T-cell (primary cell): ENCODE data around the gene KDM2B. TPM values are rescaled to one million over a fixed set of nuclear protein-coding genes. Genes with fewer than 3 reads are reported as not detected.
A peak's percentile ranks its signal among the peaks of the same experiment; 100 is the strongest.

Experiments used
- ATAC-seq, 4 experiments: fragments of 200-7000 bp in 3 of 4; fragments of 150-1000 bp in 1 of 4; cut with Tn5 transposase; replicated peaks in 1 of 4; 1 replicate in 3 of 4; 2 replicates in 1 of 4; pipeline ENCODE4 v1.10.0; 2021; ENCODE audit warnings: moderate library complexity in 3 of 4, mild to moderate bottlenecking in 2 of 4, moderate number of reproducible peaks in 1 of 4
- CTCF ChIA-PET, 2 donors: fragments of 300-600 bp; sonication (Branson Sonifier 250); formaldehyde crosslinking; loops; one replicate each; lab custom pipeline; 2022; ENCODE audit warnings: antibody characterized with exemption in 2 of 2; lab: Charles Lee
- POLR2A ChIA-PET, 2 donors: fragments of 300-600 bp; sonication (Branson Sonifier 250); formaldehyde crosslinking; loops; one replicate each; lab custom pipeline; 2022; ENCODE audit warnings: antibody characterized with exemption in 2 of 2; lab: Charles Lee
- DNase-seq, 35 experiments: peaks; one replicate each; pipeline versions ENCODE4 v3.0.0 to v3.0.0-alpha.2; 2013 to 2023
- H3K27ac ChIP-seq: one replicate; pipeline ENCODE4 v1.5.1; 2013; ENCODE audit warnings: low read length
- H3K27me3 ChIP-seq, 2 experiments: replicated peaks in 1 of 2; 1 replicate in 1 of 2; 2 replicates in 1 of 2; pipeline versions ENCODE4 v1.6.1 to v1.7.0; 2013; ENCODE audit warnings: low read length in 1 of 2, mixed read lengths in 1 of 2; ENCODE audit not compliant: control insufficient read depth in 2 of 2, insufficient read depth in 2 of 2; ENCODE audit errors: extremely low read depth in 1 of 2
- H3K36me3 ChIP-seq, 2 donors: 1 replicate in 1 of 2; 2 replicates in 1 of 2; pipeline versions ENCODE4 v1.6.1 to v1.7.0; 2013; ENCODE audit warnings: low read length in 1 of 2; ENCODE audit not compliant: control insufficient read depth in 2 of 2, insufficient read depth in 1 of 2; ENCODE audit errors: extremely low read depth in 1 of 2
- H3K4me1 ChIP-seq, 2 experiments: 1 replicate in 1 of 2; 2 replicates in 1 of 2; pipeline versions ENCODE4 v1.6.1 to v1.7.0; 2013; ENCODE audit warnings: low read length in 2 of 2, mixed read lengths in 1 of 2; ENCODE audit not compliant: insufficient read depth in 2 of 2, control insufficient read depth in 1 of 2; ENCODE audit errors: extremely low read depth in 1 of 2
- H3K4me3 ChIP-seq, 2 donors: 1 replicate in 1 of 2; 2 replicates in 1 of 2; pipeline versions ENCODE4 v1.5.1 to v1.7.0; 2013; ENCODE audit warnings: mild to moderate bottlenecking in 2 of 2, low read length in 1 of 2, moderate library complexity in 1 of 2; ENCODE audit not compliant: control insufficient read depth in 1 of 2; ENCODE audit errors: extremely low read depth in 1 of 2
- H3K9me3 ChIP-seq: 2 replicates; pipeline ENCODE4 v1.7.0; 2013
- H3K27ac Mint-ChIP-seq, 2 donors: one replicate each; pipeline ENCODE4 v1.8.0; 2020 to 2021; ENCODE audit warnings: mild to moderate bottlenecking in 2 of 2, mixed read lengths in 2 of 2
- H3K27me3 Mint-ChIP-seq, 2 donors: one replicate each; pipeline ENCODE4 v1.8.0; 2021 to 2022; ENCODE audit warnings: mixed read lengths in 2 of 2
- H3K36me3 Mint-ChIP-seq: one replicate; pipeline ENCODE4 v1.8.0; 2021; ENCODE audit warnings: mixed read lengths
- H3K4me1 Mint-ChIP-seq, 3 donors: one replicate each; pipeline ENCODE4 v1.8.0; 2020 to 2022; ENCODE audit warnings: mixed read lengths in 3 of 3, mild to moderate bottlenecking in 1 of 3
- H3K4me3 Mint-ChIP-seq, 3 donors: one replicate each; pipeline ENCODE4 v1.8.0; 2020 to 2022; ENCODE audit warnings: mild to moderate bottlenecking in 3 of 3, mixed read lengths in 3 of 3, moderate library complexity in 3 of 3
- H3K9me3 Mint-ChIP-seq, 3 donors: one replicate each; pipeline ENCODE4 v1.8.0; 2020 to 2022; ENCODE audit warnings: mixed read lengths in 3 of 3
- WGBS: methylation state at CpG from one replicate; pipeline ENCODE4 v1.1.5; 2013; ENCODE audit warnings: missing lambda C conversion rate; ENCODE audit not compliant: insufficient coverage; 5-methylcytosine and 5-hydroxymethylcytosine counted together
- total RNA-seq, 35 experiments: library from RNA in 6 of 35; stranded (reverse) in 6 of 35; fragments of 120-200 nt in 1 of 35; gene quantifications; one replicate each; pipeline versions ENCODE4 v1.2.1 to v1.2.4 and lab custom pipeline; 2013 to 2026

The KDM2B gene
- total RNA-seq, 5 donors from 2014 or later (not counting 1 experiment from before 2014, with no cell fraction given) = 74.1 to 102 (median 95.8) TPM

DNA sequence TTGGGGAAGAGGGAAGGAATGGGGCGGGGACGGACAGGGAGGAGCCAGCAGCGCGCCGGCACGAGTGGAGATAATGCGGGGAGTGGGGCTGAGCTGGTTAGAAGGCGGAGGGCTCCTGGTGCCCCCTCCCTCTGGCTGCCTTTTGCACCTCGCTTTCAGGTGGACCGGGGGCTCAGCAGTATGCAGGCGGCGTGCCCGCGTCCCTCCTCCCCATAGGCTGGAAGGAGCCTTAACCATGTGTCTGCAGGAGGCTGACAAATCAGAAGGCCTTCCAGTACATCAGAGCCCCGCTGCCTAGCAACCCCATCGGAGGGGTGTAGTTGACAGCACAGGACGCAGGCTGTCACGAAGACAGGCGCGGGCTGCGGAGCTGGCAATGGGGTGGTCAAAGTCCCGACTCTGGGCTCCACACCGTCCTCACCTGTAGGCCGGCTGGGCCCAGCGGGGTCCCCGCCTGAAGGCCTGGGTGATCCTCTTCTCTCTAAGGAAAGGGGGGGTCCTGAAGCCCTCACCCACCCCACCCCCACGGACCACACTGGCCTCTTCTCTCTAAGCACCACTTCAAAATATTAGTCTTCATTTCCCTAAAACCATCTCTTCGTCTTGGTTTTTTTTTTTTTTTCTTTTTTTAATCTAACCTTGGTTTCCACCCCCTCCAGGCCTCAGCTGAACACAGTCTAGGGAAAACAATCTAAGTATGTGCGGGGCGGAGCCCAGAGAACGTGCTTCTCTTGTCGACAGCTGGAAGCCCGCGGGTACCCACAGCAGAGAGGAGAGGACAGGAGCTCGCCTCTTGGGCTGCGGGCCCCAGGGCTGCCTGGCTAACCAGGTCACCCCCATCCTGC lies 44.5 kb downstream of the KDM2B start:
- no peaks in the 10 kb centered on the region for H3K9me3 Mint-ChIP-seq
- H3K27me3 ChIP-seq = no peaks in the 10 kb centered on the region
- H3K4me1 ChIP-seq = peaks cover 4 to 62% of the 10 kb centered on the region in 2 experiments
- H3K36me3 Mint-ChIP-seq = peaks cover 14% of the 10 kb centered on the region
- H3K4me1 Mint-ChIP-seq = peaks cover 48 to 61% (median 48%) of the 10 kb centered on the region in 3 donors
- H3K27ac ChIP-seq = peak overlapping the region; percentile 94
- ChIA-PET POLR2A (interaction anchor here (0.6 to 0.9 kb wide), 3 partner anchors 43 to 1653 kb away, joined by 3 to 11 read pairs (median 6); partner anchors contain the start of gene RHOF (in 1 of the 2)), CTCF (interaction anchor here in 1 of 2 donors (0.6 to 1.5 kb wide), 4 partner anchors 16 to 136 kb away, joined by 3 to 5 read pairs (median 4); no protein-coding TSS in a partner anchor)
- ATAC-seq (peak; percentile 57 to 66 (median 63)), DNase-seq (peak; percentile 38 to 83 (median 70))
- 40% methylated on average over 17 of the region's 36 CpGs for WGBS
- peak overlapping the region; percentile 76 to 84 (median 78) for H3K4me3 Mint-ChIP-seq
- peaks cover 0 to 18% of the 10 kb centered on the region in 2 donors for H3K36me3 ChIP-seq
- peak overlapping the region; percentile 96 to 97 for H3K27ac Mint-ChIP-seq
- no peaks in the 10 kb centered on the region for H3K9me3 ChIP-seq
- H3K27me3 Mint-ChIP-seq = no peaks in the 10 kb centered on the region
- H3K4me3 ChIP-seq = peak overlapping the region; percentile 41 to 68

DNA sequence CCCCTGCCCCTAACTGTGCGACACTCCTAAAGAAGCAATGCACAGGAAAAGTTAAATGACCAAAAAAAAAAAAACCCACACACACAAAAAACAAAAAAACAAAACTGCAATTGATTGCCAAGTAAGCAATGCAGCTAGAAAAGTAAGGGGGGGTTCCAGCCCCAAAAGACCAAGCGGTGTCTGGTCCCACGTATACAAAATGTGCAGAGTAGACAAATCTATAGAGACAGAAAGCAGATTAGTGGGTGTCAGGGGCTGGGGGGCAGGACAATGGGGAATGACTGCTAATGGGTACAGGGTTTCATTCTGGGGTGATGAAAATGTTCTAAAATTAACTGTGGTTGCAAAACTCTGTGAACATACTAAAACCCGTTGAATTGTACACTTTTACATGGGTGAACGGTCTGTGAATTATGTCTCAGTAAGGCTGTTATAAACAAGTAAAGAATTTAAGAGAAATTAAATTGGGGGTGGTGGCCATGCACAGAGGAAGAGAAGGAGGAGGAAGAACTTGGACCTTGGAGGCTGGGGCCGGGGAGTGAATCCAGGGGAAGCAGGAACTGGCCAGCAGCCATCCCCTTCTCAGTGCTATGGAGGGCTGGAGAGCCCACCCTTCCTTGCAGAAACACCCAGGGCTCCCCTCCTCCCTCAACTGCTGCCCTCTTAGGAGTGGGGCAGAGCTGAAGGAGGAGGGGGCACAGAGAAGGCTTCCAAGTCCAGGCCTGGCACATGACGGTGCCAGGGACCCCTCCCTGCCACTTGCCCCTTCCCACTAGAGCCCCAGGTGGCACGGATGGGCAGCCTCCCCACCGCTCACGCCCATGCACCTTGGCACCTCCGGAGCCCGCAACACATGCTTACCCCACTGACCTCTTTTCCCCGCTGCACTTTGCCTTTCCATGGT lies 45.4 kb downstream of the KDM2B start:
- DNase-seq (peak in 1 of 35 experiments; percentile 35), ATAC-seq (no peak)
- Mint-ChIP-seq H3K4me3 (peak overlapping the region; percentile 76 to 84 (median 78)), H3K27ac (peak overlapping the region; percentile 96 to 97), H3K9me3 (no peaks in the 10 kb centered on the region), H3K27me3 (no peaks in the 10 kb centered on the region), H3K36me3 (peaks cover 20% of the 10 kb centered on the region), H3K4me1 (peaks cover 57 to 69% (median 57%) of the 10 kb centered on the region in 3 donors)
- no peaks in the 10 kb centered on the region for H3K9me3 ChIP-seq
- H3K4me1 ChIP-seq = peaks cover 11 to 71% of the 10 kb centered on the region in 2 experiments
- WGBS = 43% methylated on average over 2 of the region's 13 CpGs
- H3K27ac ChIP-seq = peak overlapping the region; percentile 94
- H3K36me3 ChIP-seq = peaks cover 0 to 18% of the 10 kb centered on the region in 2 donors
- H3K27me3 ChIP-seq = no peaks in the 10 kb centered on the region
- ChIA-PET CTCF (no interaction called here), POLR2A (interaction anchor here (0.6 to 0.7 kb wide), 3 partner anchors 17 to 46 kb away, joined by 3 to 5 read pairs (median 4); partner anchors contain the start of gene KDM2B (in 1 of the 2))
- no peak overlapping the region for H3K4me3 ChIP-seq

DNA sequence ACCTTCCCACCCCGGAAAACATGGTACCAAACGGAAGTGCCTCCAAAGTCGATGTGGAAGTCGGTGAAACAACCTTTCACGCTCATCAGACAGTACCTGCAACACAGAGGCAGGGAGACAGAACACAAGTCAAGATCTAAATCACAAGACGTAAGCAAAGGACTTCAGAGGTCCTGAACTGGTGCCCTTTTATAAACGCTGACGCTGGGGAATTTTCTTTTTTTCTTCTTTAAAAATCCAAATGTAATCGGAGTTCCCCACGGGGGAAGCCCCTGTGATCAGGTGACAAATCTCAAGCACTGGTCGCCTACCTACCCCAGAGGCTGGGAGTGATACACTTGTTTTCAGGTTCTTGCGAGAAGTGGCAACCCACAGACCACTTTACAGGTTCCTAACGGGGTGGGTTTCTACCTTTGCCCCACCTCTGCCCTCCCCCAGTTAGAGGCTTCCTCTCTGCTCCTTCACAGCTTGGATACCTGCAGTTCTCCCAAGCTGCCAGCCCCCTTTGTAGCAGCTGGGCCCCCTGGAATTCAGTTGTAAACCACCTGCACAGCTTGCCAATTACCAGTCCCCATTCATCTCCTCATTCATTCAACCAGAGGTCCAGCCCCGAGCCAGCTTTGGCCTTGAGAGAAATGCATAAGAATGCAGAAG lies 46.2 kb downstream of the KDM2B start:
- H3K4me1 ChIP-seq = peaks cover 11 to 72% of the 10 kb centered on the region in 2 experiments
- H3K4me1 Mint-ChIP-seq = peaks cover 57 to 70% (median 61%) of the 10 kb centered on the region in 3 donors
- H3K36me3 ChIP-seq = peaks cover 0 to 15% of the 10 kb centered on the region in 2 donors
- CTCF ChIA-PET = no interaction called here
- DNase-seq = peak in 34 of 35 experiments; percentile 31 to 90 (median 72)
- H3K36me3 Mint-ChIP-seq = peaks cover 21% of the 10 kb centered on the region
- no peaks in the 10 kb centered on the region for H3K27me3 Mint-ChIP-seq
- WGBS = 25% methylated on average over 11 of the region's 14 CpGs
- H3K9me3 Mint-ChIP-seq = no peaks in the 10 kb centered on the region
- H3K4me3 Mint-ChIP-seq = peak overlapping the region; percentile 45 to 84 (median 45)
- peak overlapping the region; percentile 94 for H3K27ac ChIP-seq
- H3K27ac Mint-ChIP-seq = peak overlapping the region; percentile 96 to 97
- no peaks in the 10 kb centered on the region for H3K27me3 ChIP-seq
- no peak overlapping the region for H3K4me3 ChIP-seq
- ATAC-seq = peak; percentile 7 to 71 (median 19)
- POLR2A ChIA-PET = interaction anchor here in 1 of 2 donors (0.7 kb wide), 1 partner anchor 33 kb away, joined by 5 read pairs; no protein-coding TSS in a partner anchor
- H3K9me3 ChIP-seq = no peaks in the 10 kb centered on the region

- no peaks in the 10 kb centered on the region for H3K9me3 Mint-ChIP-seq
- ChIA-PET CTCF (no interaction called here), POLR2A (interaction anchor here in 1 of 2 donors (0.7 kb wide), 1 partner anchor 284 kb away, joined by 7 read pairs; no protein-coding TSS in a partner anchor)
- H3K4me3 Mint-ChIP-seq = no peak overlapping the region
- no peaks in the 10 kb centered on the region for H3K27me3 ChIP-seq
- H3K36me3 ChIP-seq = peaks cover 0 to 15% of the 10 kb centered on the region in 2 donors
- WGBS = 97% methylated on average over 8 of the region's 17 CpGs
- peaks cover 10 to 66% of the 10 kb centered on the region in 2 experiments for H3K4me1 ChIP-seq
- H3K4me3 ChIP-seq = no peak overlapping the region
- no peaks in the 10 kb centered on the region for H3K9me3 ChIP-seq
- peaks cover 57 to 69% (median 65%) of the 10 kb centered on the region in 3 donors for H3K4me1 Mint-ChIP-seq
- ATAC-seq (no peak), DNase-seq (no peak)
- peak overlapping the region; percentile 94 for H3K27ac ChIP-seq
- H3K27me3 Mint-ChIP-seq = no peaks in the 10 kb centered on the region
- H3K27ac Mint-ChIP-seq = peak overlapping the region; percentile 55 to 80
- H3K36me3 Mint-ChIP-seq = peaks cover 21% of the 10 kb centered on the region
These were observed 47.3 kb downstream of the KDM2B start for GRCh38 chr12:121533394-121534090.

GRCh38 chr12:121532503-121533393 lies 48.1 kb downstream of the KDM2B start:
- H3K36me3 Mint-ChIP-seq = peaks cover 21% of the 10 kb centered on the region
- DNase-seq (no peak), ATAC-seq (no peak)
- Histone ChIP-seq H3K4me3 (no peak overlapping the region), H3K27me3 (no peaks in the 10 kb centered on the region), H3K27ac (peak overlapping the region; percentile 14), H3K36me3 (peaks cover 0 to 18% of the 10 kb centered on the region in 2 donors), H3K4me1 (peaks cover 8 to 60% of the 10 kb centered on the region in 2 experiments), H3K9me3 (no peaks in the 10 kb centered on the region)
- peak overlapping the region; percentile 91 to 95 for H3K27ac Mint-ChIP-seq
- H3K4me3 Mint-ChIP-seq = no peak overlapping the region
- H3K27me3 Mint-ChIP-seq = no peaks in the 10 kb centered on the region
- no peaks in the 10 kb centered on the region for H3K9me3 Mint-ChIP-seq
- CTCF ChIA-PET = no interaction called here
- POLR2A ChIA-PET = no interaction called here
- 97% methylated on average over 12 of the region's 16 CpGs for WGBS
- peaks cover 53 to 64% (median 61%) of the 10 kb centered on the region in 3 donors for H3K4me1 Mint-ChIP-seq
